Peyer's patch (tissue), 4 donors: ENCODE results near the gene ZDHHC8. TPM values are rescaled to one million over a fixed set of nuclear protein-coding genes. Genes with fewer than 3 reads are reported as not detected.

ENCODE experiments used
- DNase-seq, 3 donors: peaks; one replicate each; pipeline ENCODE4 v3.0.0-alpha.2; 2017 to 2019
- H3K27ac ChIP-seq, 4 donors: fragments of 200-600 bp; sonication (generic); one replicate each; pipeline ENCODE4 v1.5.1; 2016 to 2019
- H3K27me3 ChIP-seq, 2 donors: fragments of 200-600 bp; sonication (generic); one replicate each; pipeline ENCODE4 v1.5.1; 2019
- H3K36me3 ChIP-seq, 3 donors: fragments of 200-600 bp; sonication (generic); one replicate each; pipeline ENCODE4 v1.5.1; 2016 to 2019
- H3K4me1 ChIP-seq, 4 donors: fragments of 200-600 bp; sonication (generic); one replicate each; pipeline ENCODE4 v1.5.1; 2016 to 2019
- H3K4me3 ChIP-seq, 4 donors: fragments of 200-600 bp; sonication (generic); 1 replicate in 3 of 4; 2 replicates in 1 of 4; pipeline ENCODE4 v1.5.1; 2016 to 2019; ENCODE audit warnings: mild to moderate bottlenecking in 1 of 4
- H3K9me3 ChIP-seq, 4 donors: fragments of 200-600 bp; sonication (generic); one replicate each; pipeline ENCODE4 v1.5.1; 2016 to 2019; ENCODE audit warnings: mild to moderate bottlenecking in 1 of 4
- POLR2A ChIP-seq, 2 donors: fragments of 450-650 bp; IDR thresholded peaks; one replicate each; pipeline ENCODE4 v1.5.1; 2017; ENCODE audit warnings: antibody characterized with exemption in 2 of 2, mild to moderate bottlenecking in 2 of 2, moderate library complexity in 2 of 2
- total RNA-seq, 4 donors: library from RNA; depleted of rRNA; stranded (reverse); fragments of >200 nt; gene quantifications; one replicate each; pipeline ENCODE4 v1.1.0, GENCODE V29; 2016
- TF ChIP-seq, protein P1 (sequence below), 6 experiments: fragments of 450-650 bp in 4 of 6; fragments of 200-600 bp in 2 of 6; sonication (generic) in 1 of 6; IDR thresholded peaks; one replicate each; pipeline ENCODE4 v1.5.1; 2017 to 2019; ENCODE audit warnings: antibody characterized with exemption in 6 of 6, mild to moderate bottlenecking in 3 of 6, moderate library complexity in 1 of 6

ZDHHC8 gene
- total RNA-seq, 4 donors from 2014 or later = 4.1 to 37.0 (median 22.6) TPM

- TF ChIP-seq, protein P1, sequence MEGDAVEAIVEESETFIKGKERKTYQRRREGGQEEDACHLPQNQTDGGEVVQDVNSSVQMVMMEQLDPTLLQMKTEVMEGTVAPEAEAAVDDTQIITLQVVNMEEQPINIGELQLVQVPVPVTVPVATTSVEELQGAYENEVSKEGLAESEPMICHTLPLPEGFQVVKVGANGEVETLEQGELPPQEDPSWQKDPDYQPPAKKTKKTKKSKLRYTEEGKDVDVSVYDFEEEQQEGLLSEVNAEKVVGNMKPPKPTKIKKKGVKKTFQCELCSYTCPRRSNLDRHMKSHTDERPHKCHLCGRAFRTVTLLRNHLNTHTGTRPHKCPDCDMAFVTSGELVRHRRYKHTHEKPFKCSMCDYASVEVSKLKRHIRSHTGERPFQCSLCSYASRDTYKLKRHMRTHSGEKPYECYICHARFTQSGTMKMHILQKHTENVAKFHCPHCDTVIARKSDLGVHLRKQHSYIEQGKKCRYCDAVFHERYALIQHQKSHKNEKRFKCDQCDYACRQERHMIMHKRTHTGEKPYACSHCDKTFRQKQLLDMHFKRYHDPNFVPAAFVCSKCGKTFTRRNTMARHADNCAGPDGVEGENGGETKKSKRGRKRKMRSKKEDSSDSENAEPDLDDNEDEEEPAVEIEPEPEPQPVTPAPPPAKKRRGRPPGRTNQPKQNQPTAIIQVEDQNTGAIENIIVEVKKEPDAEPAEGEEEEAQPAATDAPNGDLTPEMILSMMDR (IDR thresholded peaks at IDR 0.05) = no peak
- TF ChIP-seq POLR2A (IDR thresholded peaks at IDR 0.05) = no peak
- Histone ChIP-seq H3K27me3 (no peaks in the 10 kb centered on the region), H3K4me3 (peak overlapping the region; percentile 71 to 83 (median 80)), H3K36me3 (peaks cover 0 to 62% (median 0%) of the 10 kb centered on the region in 3 donors), H3K27ac (peak overlapping the region in 3 of 4 donors; percentile 69 to 82 (median 82)), H3K9me3 (no peaks in the 10 kb centered on the region), H3K4me1 (peaks cover 6 to 34% (median 12%) of the 10 kb centered on the region in 4 donors)
- no peak for DNase-seq
These were observed 13.1 kb upstream of the ZDHHC8 start for GRCh38 chr22:20118300-20119020.

DNA sequence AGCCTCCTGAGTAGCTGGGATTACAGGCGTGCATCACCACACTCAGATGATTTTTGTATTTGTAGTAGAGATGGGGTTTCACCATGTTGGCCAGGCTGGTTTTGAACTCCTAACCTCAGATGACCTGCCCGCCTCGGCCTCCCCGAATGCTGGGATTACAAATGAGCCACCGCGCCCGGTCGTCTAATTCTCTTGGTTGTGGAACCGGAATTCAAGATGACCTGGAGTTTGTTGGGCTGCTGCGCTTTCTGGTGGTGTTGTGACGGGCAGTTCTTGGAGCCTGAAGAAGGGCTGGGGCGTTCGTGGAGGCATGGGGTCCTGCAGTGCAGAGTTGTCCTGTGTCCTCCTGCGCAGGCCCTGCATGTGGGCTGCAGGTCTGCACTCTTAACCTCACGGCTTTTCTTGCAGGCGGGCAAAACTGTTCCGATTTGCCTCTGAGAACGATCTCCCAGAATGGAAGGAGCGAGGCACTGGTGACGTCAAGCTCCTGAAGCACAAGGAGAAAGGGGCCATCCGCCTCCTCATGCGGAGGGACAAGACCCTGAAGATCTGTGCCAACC lies 9.7 kb upstream of the ZDHHC8 start:
- no peaks in the 10 kb centered on the region for H3K27me3 ChIP-seq
- H3K9me3 ChIP-seq = no peaks in the 10 kb centered on the region
- H3K4me1 ChIP-seq = peaks cover 0 to 17% (median 6%) of the 10 kb centered on the region in 4 donors
- no peak overlapping the region for H3K4me3 ChIP-seq
- no peak for TF ChIP-seq POLR2A (IDR thresholded peaks at IDR 0.05)
- TF ChIP-seq, protein P1 (IDR thresholded peaks at IDR 0.05) = no peak
- peaks cover 0 to 54% (median 0%) of the 10 kb centered on the region in 3 donors for H3K36me3 ChIP-seq
- no peak for DNase-seq
- H3K27ac ChIP-seq = no peak overlapping the region

- Histone ChIP-seq H3K9me3 (no peaks in the 10 kb centered on the region), H3K4me3 (no peak overlapping the region), H3K4me1 (peaks cover 0 to 12% (median 4%) of the 10 kb centered on the region in 4 donors), H3K36me3 (peaks cover 0 to 61% (median 0%) of the 10 kb centered on the region in 3 donors), H3K27ac (no peak overlapping the region), H3K27me3 (no peaks in the 10 kb centered on the region)
- DNase-seq = no peak
- TF ChIP-seq, protein P1 (IDR thresholded peaks at IDR 0.05) = no peak
- no peak for TF ChIP-seq POLR2A (IDR thresholded peaks at IDR 0.05)
These were observed 8.1 kb upstream of the ZDHHC8 start for GRCh38 chr22:20123366-20124082.

GRCh38 chr22:20124083-20124787 lies 7.4 kb upstream of the ZDHHC8 start:
- peaks cover 0 to 4% (median under 1%) of the 10 kb centered on the region in 4 donors for H3K4me1 ChIP-seq
- H3K4me3 ChIP-seq = no peak overlapping the region
- no peak for DNase-seq
- H3K27ac ChIP-seq = no peak overlapping the region
- no peaks in the 10 kb centered on the region for H3K27me3 ChIP-seq
- H3K36me3 ChIP-seq = peaks cover 0 to 58% (median 0%) of the 10 kb centered on the region in 3 donors
- no peaks in the 10 kb centered on the region for H3K9me3 ChIP-seq
- no peak for TF ChIP-seq POLR2A (IDR thresholded peaks at IDR 0.05)
- TF ChIP-seq, protein P1 (IDR thresholded peaks at IDR 0.05) = no peak
